ENCODE results near the gene TBX5. TPM values are rescaled to one million over a fixed set of nuclear protein-coding genes. Genes with fewer than 3 reads are reported as not detected.

The TBX5 gene
- total RNA-seq, 2 donors from 2014 or later: 238 to 345 TPM

DNA sequence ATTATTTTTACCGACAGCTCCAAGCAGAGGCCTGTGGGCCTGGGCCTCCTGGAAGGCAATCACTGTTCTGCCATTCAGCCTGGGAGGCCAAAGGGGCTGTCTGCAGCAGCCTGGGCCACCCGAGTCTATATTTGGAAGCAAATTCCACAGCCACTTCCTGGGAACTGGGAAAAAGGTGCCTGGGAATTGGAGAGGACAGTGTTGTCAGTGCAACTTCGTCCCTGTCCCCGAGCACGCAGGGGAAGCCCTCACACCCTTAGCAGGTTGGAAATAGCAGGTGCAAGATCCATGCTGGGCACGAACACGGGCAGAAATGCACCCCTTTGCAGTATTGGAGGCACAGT lies 9.6 kb upstream of the TBX5 start:
- peaks cover 0 to 82% of the 10 kb centered on the region in 2 donors for H3K4me1 ChIP-seq
- DNase-seq (ENCODE audit: low spot score): no peak
- peak overlapping the region; percentile 88 to 90 for H3K27ac ChIP-seq
- TF ChIP-seq CTCF (IDR thresholded peaks at IDR 0.05): no peak
- H3K27me3 ChIP-seq: no peaks in the 10 kb centered on the region
- peaks cover 7% of the 10 kb centered on the region for H3K36me3 ChIP-seq
- no peak overlapping the region for H3K4me3 ChIP-seq
- H3K9me3 ChIP-seq: no peaks in the 10 kb centered on the region

GRCh38 chr12:114414866-114415524 lies 9.1 kb upstream of the TBX5 start:
- no peaks in the 10 kb centered on the region for H3K27me3 ChIP-seq
- H3K36me3 ChIP-seq: peaks cover 7% of the 10 kb centered on the region
- no peak for TF ChIP-seq CTCF (IDR thresholded peaks at IDR 0.05)
- peaks cover 0 to 82% of the 10 kb centered on the region in 2 donors for H3K4me1 ChIP-seq
- DNase-seq (ENCODE audit: low spot score): no peak
- no peaks in the 10 kb centered on the region for H3K9me3 ChIP-seq
- H3K4me3 ChIP-seq: peak overlapping the region in 1 of 2 donors; percentile 8
- peak overlapping the region; percentile 88 to 90 for H3K27ac ChIP-seq

DNA sequence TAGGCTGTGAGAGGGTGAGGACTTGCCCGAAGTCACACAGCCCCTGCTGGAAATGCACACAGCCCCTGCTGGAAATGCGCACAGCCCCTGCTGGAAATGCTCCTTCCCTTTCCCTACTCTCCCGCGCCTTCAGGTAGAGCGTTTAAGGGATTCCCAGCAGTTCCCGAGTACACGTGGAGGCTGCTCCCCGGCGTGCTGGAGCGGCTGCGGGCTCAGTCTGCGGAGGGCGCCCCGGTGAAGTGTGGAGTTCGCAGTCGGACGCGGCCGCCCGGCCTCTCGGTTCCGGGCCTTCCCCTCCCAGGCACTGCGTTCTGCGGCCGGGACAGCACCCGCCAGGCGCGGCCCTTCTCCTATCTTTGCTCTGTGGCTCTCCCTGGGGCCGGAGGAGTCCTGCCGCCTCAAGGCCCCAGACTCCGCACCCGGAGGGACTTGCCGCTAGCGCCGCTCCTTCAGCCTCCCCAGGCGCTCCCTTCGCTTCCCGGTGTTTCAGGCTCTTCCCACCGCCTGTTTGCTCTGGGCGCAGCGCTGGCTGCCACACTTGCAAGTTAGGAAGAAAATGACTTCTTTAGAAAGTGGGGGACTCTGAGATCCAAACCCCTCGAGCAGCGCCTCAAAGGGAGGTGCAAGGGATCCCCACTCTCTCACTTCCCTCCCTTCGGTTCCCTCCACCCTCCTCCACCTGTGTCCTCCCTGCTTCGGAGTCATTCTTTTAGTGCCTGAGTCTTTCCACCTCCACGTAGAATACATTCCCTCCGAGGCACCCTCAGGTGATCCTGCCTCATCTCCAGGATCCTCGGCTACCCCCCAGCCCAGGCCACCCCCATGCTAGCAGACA lies 8.3 kb upstream of the TBX5 start:
- H3K4me1 ChIP-seq: peaks cover 0 to 75% of the 10 kb centered on the region in 2 donors
- peaks cover 7% of the 10 kb centered on the region for H3K36me3 ChIP-seq
- no peaks in the 10 kb centered on the region for H3K27me3 ChIP-seq
- no peaks in the 10 kb centered on the region for H3K9me3 ChIP-seq
- peak overlapping the region; percentile 8 to 20 for H3K4me3 ChIP-seq
- H3K27ac ChIP-seq: peak overlapping the region; percentile 88 to 90
- no peak for TF ChIP-seq CTCF (IDR thresholded peaks at IDR 0.05)
- DNase-seq (ENCODE audit: low spot score): no peak

DNA sequence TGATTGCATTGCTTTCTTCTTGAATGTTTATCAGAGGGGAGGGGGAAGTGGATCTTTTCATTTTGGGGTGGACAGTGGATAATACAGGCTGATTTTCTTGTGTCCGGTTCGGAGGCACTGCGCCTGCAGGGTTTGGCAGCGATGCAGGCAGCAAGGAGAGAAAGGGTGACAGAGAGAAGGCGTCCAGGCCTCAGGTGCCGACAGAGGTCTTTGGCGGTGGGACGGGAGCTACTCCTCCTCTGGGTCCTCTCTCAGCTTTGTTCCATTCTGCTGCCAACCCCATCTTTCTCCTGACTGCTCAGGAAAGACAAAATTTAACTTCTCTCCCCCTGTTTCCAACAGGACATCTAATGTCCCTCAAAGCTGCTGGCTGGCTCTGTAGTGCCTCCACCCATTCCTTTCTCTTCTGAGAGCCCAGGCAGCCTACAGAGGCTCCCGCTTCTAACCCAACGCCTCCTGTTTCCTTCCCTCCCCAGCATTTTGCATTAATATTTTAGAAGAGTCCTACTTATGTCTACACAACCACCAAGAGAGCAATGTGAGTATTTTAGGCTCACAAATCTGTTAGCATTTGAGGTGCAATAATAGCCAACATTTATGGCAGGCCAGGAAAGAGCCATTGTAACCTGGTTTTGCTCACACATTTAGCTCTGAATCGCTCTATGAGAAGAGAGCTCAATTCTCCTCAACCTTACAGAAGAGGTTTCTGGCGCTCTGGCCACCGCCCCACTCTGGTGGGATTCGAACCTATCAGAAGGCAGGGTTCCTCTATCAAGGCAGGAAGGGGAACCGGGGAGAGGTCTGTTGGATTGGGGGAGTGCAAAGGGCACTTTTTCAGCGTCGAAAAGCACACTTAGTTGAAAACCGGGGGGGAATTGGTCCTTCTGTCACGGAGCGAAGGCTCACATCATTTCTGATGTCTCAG lies 7.1 kb upstream of the TBX5 start:
- Histone ChIP-seq H3K36me3 (peaks cover 5% of the 10 kb centered on the region), H3K9me3 (no peaks in the 10 kb centered on the region), H3K27ac (peak overlapping the region; percentile 88 to 90), H3K4me3 (no peak overlapping the region), H3K27me3 (no peaks in the 10 kb centered on the region), H3K4me1 (peaks cover 0 to 79% of the 10 kb centered on the region in 2 donors)
- no peak for DNase-seq (ENCODE audit: low spot score)
- TF ChIP-seq CTCF (IDR thresholded peaks at IDR 0.05): no peak

DNA sequence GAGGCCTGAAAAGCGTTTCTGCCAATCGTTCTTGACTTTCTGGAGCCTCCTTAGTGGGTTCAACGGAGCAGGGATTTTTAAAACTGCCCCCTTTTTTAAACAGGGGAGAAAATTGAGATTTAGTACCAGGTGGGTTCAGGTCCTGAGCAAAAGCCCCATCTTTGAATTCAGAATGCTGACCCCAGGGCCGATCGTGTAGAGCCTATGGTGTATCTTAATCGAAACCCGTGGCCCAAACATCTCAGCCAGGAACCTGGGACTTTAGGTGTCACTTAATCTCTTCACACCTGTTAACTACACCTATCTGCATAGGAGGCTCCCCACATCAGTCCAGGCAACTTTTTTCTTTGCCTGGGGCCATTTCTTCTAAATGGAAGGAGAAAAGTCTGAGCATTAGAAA lies 6.4 kb upstream of the TBX5 start:
- Histone ChIP-seq H3K9me3 (no peaks in the 10 kb centered on the region), H3K27me3 (no peaks in the 10 kb centered on the region), H3K36me3 (peaks cover 9% of the 10 kb centered on the region), H3K4me1 (peaks cover 0 to 71% of the 10 kb centered on the region in 2 donors), H3K27ac (peak overlapping the region; percentile 88 to 90), H3K4me3 (no peak overlapping the region)
- no peak for TF ChIP-seq CTCF (IDR thresholded peaks at IDR 0.05)
- no peak for DNase-seq (ENCODE audit: low spot score)

Measured in right atrium auricular region (tissue), 2 donors.